ENCODE measurements around the gene STAB2. TPM values are rescaled to one million over a fixed set of nuclear protein-coding genes. Genes with fewer than 3 reads are reported as not detected.

The STAB2 gene
- polyA plus RNA-seq, 1 donor from 2014 or later, result not detected

GRCh38 chr12:103677905-103678304 is 90.8 kb downstream of the STAB2 start:
- no peaks in the 10 kb centered on the region for H4K20me1 ChIP-seq (ENCODE audit: insufficient read depth)
- H3K4me2 ChIP-seq (ENCODE audit: low read length), result no peak overlapping the region
- no peak overlapping the region for H3K4me3 ChIP-seq (ENCODE audit: low read length)
- H2AFZ ChIP-seq (ENCODE audit: low read depth, low read length), result no peak overlapping the region
- H3K9me2 ChIP-seq (ENCODE audit: insufficient read depth, low read length), result no peaks in the 10 kb centered on the region
- H3K27ac ChIP-seq (ENCODE audit: low read length), result no peak overlapping the region
- H3K9me3 ChIP-seq (ENCODE audit: low read length), result no peaks in the 10 kb centered on the region
- no peaks in the 10 kb centered on the region for H3K36me3 ChIP-seq (ENCODE audit: insufficient read depth, low read length)
- no peak overlapping the region for H3K9ac ChIP-seq (ENCODE audit: low read length)
- no peaks in the 10 kb centered on the region for H3K27me3 ChIP-seq (ENCODE audit: insufficient read depth, low read depth, low read length)
- TF ChIP-seq SMC3 (conservative IDR thresholded peaks at IDR 0.05; ENCODE audit: poor library complexity), result no peak
- TF ChIP-seq EZH2 (IDR thresholded peaks at IDR 0.05; ENCODE audit: borderline replicate concordance, insufficient read depth, low read length, poor library complexity, severe bottlenecking), result no peak
- no peak for TF ChIP-seq POLR2AphosphoS5 (IDR thresholded peaks at IDR 0.05)
- no peak for TF ChIP-seq REST (IDR thresholded peaks at IDR 0.05; ENCODE audit: borderline replicate concordance)
- no peak for TF ChIP-seq TAF1 (IDR thresholded peaks at IDR 0.05; ENCODE audit: low read depth)
- no peak for TF ChIP-seq CTCF (IDR thresholded peaks at IDR 0.05; ENCODE audit: poor library complexity, severe bottlenecking)
- TF ChIP-seq MXI1 (conservative IDR thresholded peaks at IDR 0.05; ENCODE audit: poor library complexity, severe bottlenecking), result no peak
- TF ChIP-seq EP300 (conservative IDR thresholded peaks at IDR 0.05; ENCODE audit: poor library complexity, severe bottlenecking), result no peak
- no peak for TF ChIP-seq RAD21 (conservative IDR thresholded peaks at IDR 0.05)
- no peaks in the 10 kb centered on the region for H3F3A ChIP-seq (ENCODE audit: insufficient read depth, low read length, poor library complexity, severe bottlenecking)
- H3K79me2 ChIP-seq (replicated peaks; ENCODE audit: insufficient read depth, low read length), result no peaks in the 10 kb centered on the region

GRCh38 chr12:103679421-103680170 is 92.5 kb downstream of the STAB2 start:
- no peaks in the 10 kb centered on the region for H3F3A ChIP-seq (ENCODE audit: insufficient read depth, low read length, poor library complexity, severe bottlenecking)
- H3K4me2 ChIP-seq (ENCODE audit: low read length), result no peak overlapping the region
- H3K79me2 ChIP-seq (replicated peaks; ENCODE audit: insufficient read depth, low read length), result no peaks in the 10 kb centered on the region
- H4K20me1 ChIP-seq (ENCODE audit: insufficient read depth), result no peaks in the 10 kb centered on the region
- no peaks in the 10 kb centered on the region for H3K27me3 ChIP-seq (ENCODE audit: insufficient read depth, low read depth, low read length)
- H3K9me2 ChIP-seq (ENCODE audit: insufficient read depth, low read length), result no peaks in the 10 kb centered on the region
- H3K27ac ChIP-seq (ENCODE audit: low read length), result no peak overlapping the region
- H3K9ac ChIP-seq (ENCODE audit: low read length), result no peak overlapping the region
- H3K9me3 ChIP-seq (ENCODE audit: low read length), result no peaks in the 10 kb centered on the region
- no peak for TF ChIP-seq RAD21 (conservative IDR thresholded peaks at IDR 0.05)
- no peak for TF ChIP-seq TAF1 (IDR thresholded peaks at IDR 0.05; ENCODE audit: low read depth)
- TF ChIP-seq EZH2 (IDR thresholded peaks at IDR 0.05; ENCODE audit: borderline replicate concordance, insufficient read depth, low read length, poor library complexity, severe bottlenecking), result no peak
- TF ChIP-seq MXI1 (conservative IDR thresholded peaks at IDR 0.05; ENCODE audit: poor library complexity, severe bottlenecking), result no peak
- TF ChIP-seq REST (IDR thresholded peaks at IDR 0.05; ENCODE audit: borderline replicate concordance), result no peak
- H2AFZ ChIP-seq (ENCODE audit: low read depth, low read length), result no peak overlapping the region
- no peaks in the 10 kb centered on the region for H3K36me3 ChIP-seq (ENCODE audit: insufficient read depth, low read length)
- no peak overlapping the region for H3K4me3 ChIP-seq (ENCODE audit: low read length)

All from neural cell (in vitro differentiated cells).